Pulmonary artery endothelial cell (primary cell): Measurements from ENCODE around the gene ABHD5. TPM values are rescaled to one million over a fixed set of nuclear protein-coding genes. Genes with fewer than 3 reads are reported as not detected.

Experiments
- DNase-seq: peaks from one replicate; pipeline ENCODE4 v3.0.0-alpha.2; 2011; ENCODE audit warnings: low read depth, low spot score
- total RNA-seq: library from RNA; depleted of rRNA; stranded (reverse); fragments of >200 nt; gene quantifications from 2 replicates; pipeline ENCODE4 v1.2.3, GENCODE V29; 2014

The ABHD5 gene
- total RNA-seq, 1 donor from 2014 or later = 23.7 TPM

- DNase-seq = no peak
Observed at GRCh38 chr3:43685921-43686320, 4.8 kb upstream of the ABHD5 start.

GRCh38 chr3:43686333-43686699, 4.4 kb upstream of the ABHD5 start:
- no peak for DNase-seq

GRCh38 chr3:43686700-43687498, 3.8 kb upstream of the ABHD5 start:
- DNase-seq = no peak

DNA sequence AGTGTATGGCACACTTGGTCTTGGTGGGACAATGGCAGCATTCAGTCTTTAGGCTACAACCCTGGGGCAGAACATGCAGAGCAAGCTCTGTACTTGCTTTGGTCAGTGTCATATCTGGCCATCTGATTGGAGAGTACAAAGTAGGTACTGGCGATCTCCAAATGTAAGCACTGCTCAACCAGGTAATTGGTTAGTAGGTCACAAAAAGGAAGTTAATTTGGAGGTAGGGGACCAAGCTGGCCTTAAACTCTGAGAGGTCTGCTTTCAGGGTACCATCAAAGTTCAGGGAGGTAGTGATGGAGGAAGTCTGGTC, 3.3 kb upstream of the ABHD5 start:
- DNase-seq = no peak

- no peak for DNase-seq
Observed at GRCh38 chr3:43688245-43688650, 2.5 kb upstream of the ABHD5 start.

GRCh38 chr3:43689166-43689565, 1.6 kb upstream of the ABHD5 start:
- no peak for DNase-seq

GRCh38 chr3:43689766-43690399, 855 bp upstream of the ABHD5 start:
- DNase-seq = no peak

GRCh38 chr3:43691120-43691995, 620 bp downstream of the ABHD5 start:
- DNase-seq = no peak

DNA sequence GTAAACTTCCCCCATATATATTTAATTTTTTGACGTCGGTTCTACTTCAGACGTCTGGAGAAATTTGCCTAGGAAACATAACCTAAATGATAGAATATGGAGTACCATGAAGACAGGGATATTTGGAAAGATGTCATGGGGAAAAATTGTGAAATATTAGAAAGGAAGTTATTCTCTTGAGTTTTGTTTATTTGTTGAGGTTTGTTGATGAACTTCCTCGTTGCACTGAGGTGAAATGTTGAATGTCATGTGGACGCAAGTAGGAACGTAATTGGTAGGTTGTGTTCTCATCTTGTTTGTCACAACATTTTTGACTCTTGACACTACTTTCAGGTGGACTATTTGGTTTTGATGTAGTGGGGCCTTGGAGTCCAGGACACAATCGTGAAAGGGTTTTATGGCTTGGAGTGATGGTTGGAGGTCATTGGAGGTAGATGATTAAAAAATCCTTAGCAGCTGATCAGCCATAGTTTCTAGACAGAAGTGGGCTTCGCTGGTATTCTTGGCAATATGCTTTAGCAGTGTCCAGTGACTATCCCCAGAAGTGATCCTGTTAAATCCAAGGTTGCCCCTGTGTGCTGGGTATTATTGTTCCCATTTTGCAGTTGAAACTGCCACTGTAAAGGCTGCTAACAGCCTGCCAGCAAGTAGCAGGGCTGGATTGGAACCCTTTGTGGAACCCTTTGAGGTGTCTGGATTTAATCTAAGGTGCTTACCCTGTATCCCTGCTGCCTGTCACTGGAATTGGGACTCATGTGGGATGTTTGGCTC, 1.5 kb downstream of the ABHD5 start:
- no peak for DNase-seq

DNA sequence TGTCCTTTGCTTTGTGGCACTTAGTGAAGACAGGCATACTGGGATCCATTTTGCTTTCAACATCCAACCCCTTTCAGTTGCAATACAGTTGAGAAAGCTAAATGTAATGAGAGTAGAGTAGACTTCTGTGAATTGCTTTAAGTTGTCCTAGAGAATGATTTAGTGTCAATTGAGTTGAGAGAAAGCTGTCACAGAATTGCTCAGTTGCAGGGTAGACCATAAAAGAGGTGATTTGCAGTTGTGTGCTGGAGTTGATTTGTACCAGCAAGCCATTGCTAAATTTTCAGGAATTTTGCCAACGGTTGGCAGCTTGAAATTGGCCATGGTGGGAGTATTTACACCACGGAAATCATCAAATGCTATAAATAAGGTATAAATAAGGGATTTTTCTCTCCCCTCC, 2.2 kb downstream of the ABHD5 start:
- no peak for DNase-seq

DNA sequence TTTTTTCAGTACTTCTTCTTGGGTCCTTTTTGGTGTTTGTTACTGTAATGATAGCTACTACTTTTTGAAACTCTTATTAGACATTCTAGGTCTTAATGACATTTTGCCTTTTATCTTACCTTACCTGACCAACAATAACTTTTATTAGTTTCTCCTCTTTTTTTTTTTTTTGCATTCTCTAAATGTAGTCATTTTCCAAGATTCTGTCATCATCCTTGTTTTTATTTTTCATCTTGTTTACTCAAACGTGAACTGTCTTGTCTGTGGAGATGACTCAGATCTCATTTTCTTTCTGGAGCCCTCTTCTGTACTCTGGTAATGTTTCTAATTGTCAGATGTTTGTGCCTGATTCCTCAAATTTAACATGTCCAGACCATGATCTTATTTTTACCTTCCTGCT, 2.9 kb downstream of the ABHD5 start:
- no peak for DNase-seq

GRCh38 chr3:43695443-43695842, 4.7 kb downstream of the ABHD5 start:
- no peak for DNase-seq

DNA sequence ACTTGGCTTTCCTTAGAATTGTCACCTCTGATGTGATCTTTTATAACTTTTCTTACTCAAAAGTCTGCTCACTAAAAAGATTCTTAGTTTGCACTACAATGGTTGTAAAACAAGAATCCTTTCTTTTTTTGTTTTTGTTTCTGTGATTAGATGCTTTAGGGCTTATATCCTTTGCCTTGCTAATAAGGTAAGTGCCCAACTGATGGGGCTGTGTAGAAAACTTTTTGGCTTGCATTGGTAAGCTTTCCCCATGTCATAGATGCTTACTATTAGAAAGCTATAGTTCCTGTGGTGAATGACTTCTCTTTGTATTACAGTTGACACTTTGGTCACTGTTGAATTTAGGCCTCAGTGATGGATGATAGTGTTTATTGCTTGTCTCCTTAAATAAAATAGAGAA, 5.1 kb downstream of the ABHD5 start:
- no peak for DNase-seq

DNA sequence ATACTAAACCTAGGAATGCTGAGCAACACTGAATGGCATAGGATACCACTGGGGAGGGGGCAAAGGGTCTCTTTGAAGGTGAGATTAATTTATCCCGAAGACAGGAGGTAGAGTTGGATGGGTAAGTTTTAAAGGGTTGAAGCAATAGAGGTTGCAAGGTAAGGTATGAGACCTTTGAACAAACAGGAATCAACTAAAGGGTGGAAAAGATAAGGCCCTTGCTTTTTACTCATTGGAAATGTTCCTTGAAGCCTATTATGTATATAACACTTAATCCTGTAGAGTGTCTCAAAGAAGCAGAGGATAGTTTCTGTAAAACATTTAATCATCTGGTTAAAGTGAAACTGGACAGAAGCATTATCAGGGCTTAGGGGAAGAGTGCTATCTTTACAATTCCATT, 5.7 kb downstream of the ABHD5 start:
- DNase-seq = no peak

GRCh38 chr3:43696881-43697280, 6.1 kb downstream of the ABHD5 start:
- DNase-seq = no peak

DNA sequence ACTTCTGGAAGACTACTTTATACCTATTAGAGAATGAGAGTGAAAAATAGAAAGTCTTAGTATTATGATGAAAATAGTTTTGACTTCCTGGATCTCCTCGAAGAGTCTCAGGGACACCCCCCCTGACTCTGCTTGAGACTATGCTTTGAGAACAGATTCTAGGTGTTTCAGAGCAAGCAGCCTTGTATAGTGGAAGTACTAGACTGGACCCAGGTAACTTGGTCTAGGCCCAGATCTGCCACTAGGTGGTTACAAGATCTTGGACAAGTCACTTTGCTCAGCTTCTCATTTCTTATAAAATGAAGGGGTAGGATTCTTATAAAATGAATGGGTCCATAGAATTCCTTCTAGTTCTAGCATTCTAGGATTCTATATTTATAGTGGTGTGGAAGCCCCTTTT, 9.1 kb downstream of the ABHD5 start:
- no peak for DNase-seq

DNA sequence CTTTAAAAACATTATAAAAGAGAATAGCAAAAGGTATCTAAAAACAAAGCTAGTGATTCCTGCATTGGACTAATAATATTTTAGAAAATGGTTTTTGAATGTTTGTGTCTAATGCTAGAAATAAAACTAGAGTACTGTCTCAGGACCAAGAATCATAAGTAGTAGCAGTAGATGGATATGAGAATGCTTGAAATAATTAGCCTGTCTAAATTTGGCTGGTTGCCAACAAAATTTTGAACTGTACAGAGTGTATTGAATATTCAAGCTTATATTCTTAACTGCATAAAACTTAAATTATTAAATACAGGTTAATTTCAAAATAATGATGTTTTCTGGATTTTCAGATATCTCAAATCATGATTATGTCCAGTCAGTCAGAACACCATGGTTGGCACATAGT, 14.0 kb downstream of the ABHD5 start:
- no peak for DNase-seq

- DNase-seq = no peak
Observed at GRCh38 chr3:43706342-43706741, 15.6 kb downstream of the ABHD5 start.

DNA sequence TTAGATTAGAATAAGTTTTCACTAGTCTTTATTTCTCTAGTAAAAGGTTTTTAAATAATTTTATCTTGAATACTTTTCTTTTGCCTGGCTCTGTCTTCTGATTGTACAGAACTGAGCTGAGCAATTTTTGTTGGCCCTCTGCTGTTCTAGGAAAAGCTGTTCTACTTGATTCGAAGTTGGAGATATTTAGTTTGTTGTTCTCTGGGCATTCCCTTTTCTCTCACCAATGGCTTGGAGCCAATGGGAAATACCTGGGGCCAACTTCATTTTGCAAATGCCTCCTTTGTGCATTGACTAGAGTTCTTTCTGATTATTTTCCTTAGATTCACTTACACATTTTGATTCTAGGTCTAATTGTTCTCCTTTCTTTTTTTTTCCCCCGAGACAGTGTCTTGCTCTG, 16.5 kb downstream of the ABHD5 start:
- peak; percentile 13 for DNase-seq

GRCh38 chr3:43707998-43708397, 17.3 kb downstream of the ABHD5 start:
- peak; percentile 40 for DNase-seq

DNA sequence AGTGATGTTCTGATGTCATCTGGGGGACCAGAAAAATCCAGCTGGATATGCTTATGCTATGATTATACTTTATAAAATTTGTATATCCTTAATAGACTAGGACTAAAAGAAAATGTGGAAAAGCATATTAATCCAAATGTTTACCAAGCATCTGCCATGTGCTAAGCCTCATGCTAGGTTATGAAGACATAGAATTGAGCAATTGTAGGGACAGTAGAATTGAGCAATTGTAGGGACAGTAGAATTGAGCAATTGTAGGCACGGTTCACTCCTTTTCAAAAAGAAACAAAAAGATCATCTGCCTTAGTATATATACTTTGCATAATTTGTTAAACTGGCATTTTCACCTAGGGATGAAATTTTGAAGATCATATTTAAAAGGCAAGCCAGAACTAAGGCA, 18.3 kb downstream of the ABHD5 start:
- DNase-seq = no peak

- no peak for DNase-seq
Observed at GRCh38 chr3:43710607-43711006, 19.9 kb downstream of the ABHD5 start.
